AG10803 (cell line): ENCODE results near the gene F2R.

Experiments used
- DNase-seq: peaks from one replicate; pipeline ENCODE4 v3.0.0; 2010; ENCODE audit warnings: low read depth
- H3K4me3 ChIP-seq: 2 replicates; pipeline ENCODE4 v1.5.1; 2011; ENCODE audit warnings: mild to moderate bottlenecking, low read length, control low read depth
- TF ChIP-seq, protein P1 (sequence below): conservative IDR thresholded peaks from 2 replicates; pipeline ENCODE4 v1.5.1; 2011; ENCODE audit warnings: mild to moderate bottlenecking, low read length, control low read depth, inconsistent platforms

Gene F2R

DNA sequence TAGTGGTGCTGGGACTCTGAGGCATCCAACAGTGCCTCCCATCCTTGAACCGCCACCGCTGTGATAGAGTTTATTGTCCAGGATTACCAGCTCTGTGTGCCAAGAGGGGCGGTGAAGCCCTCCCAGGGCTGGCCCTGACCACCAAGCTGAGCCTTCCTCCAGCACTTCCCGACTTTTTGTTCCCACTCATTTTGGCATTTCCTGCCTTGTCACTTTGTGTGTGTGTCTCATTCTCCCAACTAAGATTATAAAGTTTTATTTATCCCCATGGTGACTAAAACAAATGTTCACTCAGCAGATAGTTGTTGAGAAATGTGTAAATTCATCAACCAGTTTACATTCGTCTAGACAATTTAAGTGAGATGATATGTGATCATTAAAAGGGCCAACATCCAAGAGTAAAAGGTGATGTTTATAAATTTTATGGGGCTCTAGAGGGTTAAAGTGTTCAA lies 2.5 kb downstream of the F2R start:
- no peak overlapping the region for H3K4me3 ChIP-seq
- TF ChIP-seq, protein P1, sequence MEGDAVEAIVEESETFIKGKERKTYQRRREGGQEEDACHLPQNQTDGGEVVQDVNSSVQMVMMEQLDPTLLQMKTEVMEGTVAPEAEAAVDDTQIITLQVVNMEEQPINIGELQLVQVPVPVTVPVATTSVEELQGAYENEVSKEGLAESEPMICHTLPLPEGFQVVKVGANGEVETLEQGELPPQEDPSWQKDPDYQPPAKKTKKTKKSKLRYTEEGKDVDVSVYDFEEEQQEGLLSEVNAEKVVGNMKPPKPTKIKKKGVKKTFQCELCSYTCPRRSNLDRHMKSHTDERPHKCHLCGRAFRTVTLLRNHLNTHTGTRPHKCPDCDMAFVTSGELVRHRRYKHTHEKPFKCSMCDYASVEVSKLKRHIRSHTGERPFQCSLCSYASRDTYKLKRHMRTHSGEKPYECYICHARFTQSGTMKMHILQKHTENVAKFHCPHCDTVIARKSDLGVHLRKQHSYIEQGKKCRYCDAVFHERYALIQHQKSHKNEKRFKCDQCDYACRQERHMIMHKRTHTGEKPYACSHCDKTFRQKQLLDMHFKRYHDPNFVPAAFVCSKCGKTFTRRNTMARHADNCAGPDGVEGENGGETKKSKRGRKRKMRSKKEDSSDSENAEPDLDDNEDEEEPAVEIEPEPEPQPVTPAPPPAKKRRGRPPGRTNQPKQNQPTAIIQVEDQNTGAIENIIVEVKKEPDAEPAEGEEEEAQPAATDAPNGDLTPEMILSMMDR, result no peak
- peak; percentile 8 for DNase-seq

DNA sequence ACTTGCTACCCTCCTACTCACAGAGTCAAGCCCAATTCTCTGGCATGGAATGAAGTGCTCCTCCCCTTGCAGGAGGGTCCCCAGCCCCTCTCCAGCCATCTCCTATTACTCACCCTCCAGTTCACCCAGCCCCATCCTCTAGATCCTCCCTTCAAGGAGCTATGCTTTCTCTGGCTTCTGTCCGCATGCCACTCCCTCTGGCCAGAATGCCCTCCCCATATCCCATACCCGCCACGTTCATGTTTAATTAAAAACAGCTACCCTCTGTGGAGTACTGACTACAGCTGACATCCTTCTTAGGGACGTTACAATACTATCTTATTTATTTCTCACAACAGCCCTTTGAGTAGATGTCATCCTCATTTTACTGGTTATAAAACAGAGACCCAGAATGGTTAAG lies 3.0 kb downstream of the F2R start:
- no peak overlapping the region for H3K4me3 ChIP-seq
- TF ChIP-seq, protein P1, result no peak
- DNase-seq, result no peak

DNA sequence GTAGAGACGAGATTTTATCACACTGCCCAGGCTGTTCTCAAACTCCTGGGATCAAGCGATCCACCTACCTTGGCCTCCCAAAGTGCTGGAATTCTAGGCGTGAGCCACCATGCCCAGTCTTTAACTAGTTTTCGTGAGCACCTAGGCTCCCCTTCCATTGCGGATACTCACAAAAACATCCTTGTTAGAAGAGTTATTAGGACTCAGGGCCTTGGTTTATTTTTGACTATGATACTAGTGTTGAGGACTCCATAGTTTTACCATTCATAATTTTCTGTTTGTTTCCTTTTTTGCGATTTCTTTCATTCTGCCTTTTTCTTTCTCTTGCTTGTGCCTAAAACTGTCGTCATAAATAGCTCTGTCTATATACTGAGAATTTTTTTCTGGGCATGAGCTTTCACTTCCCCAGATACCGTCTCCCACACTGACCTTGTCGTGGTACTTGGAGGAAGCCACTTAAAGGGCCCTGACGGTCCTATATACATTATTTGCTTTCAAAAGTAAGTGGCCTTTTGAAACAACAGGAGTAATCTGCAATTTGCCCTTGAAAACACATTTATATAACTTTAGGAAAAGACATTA lies 5.2 kb downstream of the F2R start:
- TF ChIP-seq, protein P1, result no peak
- H3K4me3 ChIP-seq, result no peak overlapping the region
- DNase-seq, result no peak

DNA sequence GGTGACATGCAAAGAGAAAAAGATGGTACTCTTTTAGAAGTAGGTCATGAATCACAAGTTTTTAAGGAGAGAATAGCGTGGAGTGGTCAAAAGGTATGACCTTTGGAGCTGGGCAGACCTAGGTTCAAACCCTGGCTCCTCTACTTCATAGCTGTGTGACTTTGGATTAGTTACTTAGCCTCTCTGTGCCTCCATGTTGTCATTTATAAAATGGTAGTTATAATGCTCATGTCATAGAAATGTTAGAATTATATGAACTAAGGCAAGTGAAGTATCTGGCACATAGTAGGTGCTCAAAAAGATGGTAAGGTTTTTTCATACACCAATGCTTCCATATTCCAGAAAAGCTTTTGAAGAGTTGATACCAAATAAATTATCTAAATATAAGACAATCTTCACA lies 7.3 kb downstream of the F2R start:
- no peak for DNase-seq
- TF ChIP-seq, protein P1, result no peak
- H3K4me3 ChIP-seq, result no peak overlapping the region

DNA sequence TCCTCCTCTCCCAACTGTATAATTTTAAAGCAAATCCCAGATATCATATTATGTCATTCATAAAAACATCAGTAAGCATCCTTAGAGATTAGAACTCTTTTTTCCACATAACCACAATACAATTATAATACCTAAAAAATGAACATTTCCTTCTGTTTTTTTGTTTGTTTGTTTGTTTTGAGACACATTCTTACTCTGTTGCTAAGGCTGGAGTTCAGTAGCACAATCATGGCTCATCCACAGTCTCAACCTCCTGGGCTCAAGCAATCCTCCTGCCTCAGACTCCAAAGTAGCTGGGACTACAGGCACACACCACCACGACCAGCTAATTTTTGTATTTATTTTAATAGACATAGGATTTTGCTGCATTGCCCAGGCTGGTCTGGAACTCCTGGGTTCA lies 8.0 kb downstream of the F2R start:
- TF ChIP-seq, protein P1, result no peak
- no peak for DNase-seq
- H3K4me3 ChIP-seq, result no peak overlapping the region

DNA sequence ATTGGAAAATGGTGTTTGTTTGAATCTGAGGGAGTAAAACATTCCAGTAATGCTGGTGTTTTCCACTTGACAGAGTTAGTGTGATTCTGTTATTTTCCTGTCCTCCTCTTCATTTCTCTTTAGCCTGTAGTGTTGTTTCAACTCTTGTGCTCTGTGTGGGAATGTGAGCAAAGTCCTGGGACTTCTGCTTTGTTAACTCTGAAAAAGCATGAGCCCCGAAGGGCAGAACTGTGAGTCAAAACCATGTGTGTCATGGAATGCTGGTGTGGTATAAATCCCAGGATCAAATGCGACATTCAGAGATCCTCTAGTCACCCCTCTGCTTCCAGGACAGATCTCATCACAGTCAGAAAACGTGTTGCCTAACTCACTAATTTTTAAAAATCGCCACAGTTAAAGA lies 8.9 kb downstream of the F2R start:
- no peak overlapping the region for H3K4me3 ChIP-seq
- TF ChIP-seq, protein P1, result no peak
- DNase-seq, result peak; percentile 45

DNA sequence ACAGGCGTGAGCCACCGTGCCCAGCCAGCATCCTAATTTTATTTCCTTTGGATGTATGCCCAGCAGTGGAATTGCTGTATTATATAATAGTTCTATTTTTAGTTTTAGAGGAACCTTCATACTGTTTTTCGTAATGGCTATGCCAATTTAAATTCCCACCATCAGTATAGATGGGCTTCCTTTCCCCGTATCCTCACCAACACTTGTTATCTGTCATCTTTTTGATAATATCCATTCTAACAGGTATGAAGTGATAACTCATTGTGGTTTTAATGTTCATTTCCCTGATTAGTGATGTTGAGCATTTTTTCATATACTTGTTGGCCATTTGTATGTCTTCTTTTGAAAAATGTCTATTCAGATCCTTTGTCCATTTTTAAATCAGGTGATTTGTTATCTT lies 13.0 kb downstream of the F2R start:
- no peak overlapping the region for H3K4me3 ChIP-seq
- TF ChIP-seq, protein P1, result no peak
- DNase-seq, result no peak
